Measurements from ENCODE around the gene KMT5B.

The KMT5B gene

DNA sequence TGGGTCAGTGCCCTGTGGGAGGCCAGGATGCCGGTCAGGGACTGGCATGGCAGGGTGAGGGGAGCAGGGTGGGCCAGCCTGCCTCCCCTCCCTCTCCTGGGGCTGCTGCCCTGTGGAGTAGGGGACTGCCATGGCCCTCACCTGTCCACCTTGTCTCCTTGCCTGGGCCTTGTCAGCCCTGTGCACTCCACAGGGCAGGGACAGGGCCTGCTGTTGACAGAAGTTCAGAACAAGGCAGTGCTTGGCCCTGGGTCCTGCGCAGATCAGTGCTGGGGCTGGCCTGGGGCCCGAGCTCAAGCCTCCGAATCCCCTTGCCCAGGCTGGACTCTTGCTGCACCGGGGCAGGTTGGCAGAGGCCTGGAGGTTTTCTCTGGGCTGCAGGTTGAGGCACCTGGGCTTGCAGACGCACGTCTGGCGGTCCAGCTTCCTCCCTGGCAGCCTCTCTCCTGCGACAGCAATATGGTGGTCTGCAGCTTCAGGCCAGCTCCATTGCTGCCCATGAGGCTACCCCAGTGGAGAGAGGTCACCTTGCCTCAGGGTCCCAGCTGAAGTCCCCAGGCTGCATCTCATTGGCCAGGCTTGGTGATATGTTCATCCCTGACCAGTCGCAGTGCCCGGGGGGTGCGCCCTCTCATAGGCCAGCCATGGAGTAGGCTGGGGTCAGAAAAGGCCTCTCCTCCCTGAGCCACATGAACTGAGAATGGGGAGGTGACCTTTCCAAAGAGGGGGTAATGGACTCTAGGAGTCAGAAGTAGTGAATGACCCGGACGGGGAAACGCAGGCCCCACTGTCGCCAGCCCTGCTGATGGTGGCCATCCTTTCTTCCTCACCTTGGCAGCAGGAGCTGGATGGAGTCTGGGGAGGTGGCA is 70.4 kb downstream of the KMT5B start:
- DNase-seq, result no peak

DNA sequence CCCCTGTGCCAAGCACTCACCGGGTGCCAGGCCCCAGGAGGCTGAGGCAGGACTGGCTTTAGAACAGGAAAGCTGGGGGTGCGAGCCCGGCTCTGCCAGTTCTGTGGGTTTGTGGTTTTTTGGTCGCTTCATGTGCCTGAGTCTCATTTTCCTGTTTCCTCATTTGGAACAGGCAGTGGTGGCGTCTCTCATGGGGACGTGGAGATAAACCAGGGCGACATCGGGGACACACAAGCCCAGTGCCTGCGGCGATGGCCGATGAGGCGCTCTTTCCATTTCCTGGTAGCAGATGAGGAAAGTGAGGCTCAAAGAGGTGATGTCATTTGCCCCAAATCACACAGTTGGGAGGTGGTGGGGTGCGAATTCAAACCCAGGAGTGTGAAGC is 71.1 kb downstream of the KMT5B start:
- DNase-seq, result no peak

DNA sequence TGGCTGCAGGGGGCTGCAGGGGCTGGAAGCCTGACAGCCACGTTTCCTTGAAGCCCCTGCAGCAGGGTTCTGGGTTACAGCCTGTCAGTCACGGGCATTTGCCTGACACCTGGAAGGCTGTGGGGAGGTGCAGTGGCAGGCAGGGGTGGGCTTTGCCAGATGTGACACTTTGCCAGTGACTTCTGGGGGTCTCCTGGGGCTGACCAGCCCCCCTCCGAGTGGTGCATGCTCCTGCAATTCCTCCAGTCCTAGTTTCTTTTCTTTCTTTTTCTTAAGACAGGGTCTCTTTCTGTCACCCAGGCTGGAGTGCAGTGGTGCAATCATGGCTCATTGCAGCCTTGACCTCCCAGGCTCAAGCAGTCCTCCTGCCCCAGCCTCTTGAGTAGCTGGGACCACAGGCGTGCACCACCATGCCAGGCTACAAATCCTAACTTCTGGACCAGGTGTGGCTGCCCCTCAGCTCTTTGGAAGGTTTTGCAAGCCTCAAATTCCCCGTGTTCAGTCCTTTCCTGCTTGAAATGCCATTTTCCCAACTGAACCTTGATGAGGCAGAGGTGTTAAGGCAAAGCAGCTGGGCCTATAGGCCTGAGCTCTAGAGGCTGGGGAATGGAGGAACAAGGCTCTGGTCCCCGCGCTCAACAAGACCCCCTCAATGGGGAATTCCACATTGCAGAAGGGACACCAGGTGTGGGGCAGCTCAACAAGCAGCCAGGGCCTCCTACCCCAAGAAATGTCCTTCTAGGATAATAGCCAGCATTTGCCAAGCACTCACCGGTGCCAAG is 71.7 kb downstream of the KMT5B start:
- DNase-seq, result no peak

DNA sequence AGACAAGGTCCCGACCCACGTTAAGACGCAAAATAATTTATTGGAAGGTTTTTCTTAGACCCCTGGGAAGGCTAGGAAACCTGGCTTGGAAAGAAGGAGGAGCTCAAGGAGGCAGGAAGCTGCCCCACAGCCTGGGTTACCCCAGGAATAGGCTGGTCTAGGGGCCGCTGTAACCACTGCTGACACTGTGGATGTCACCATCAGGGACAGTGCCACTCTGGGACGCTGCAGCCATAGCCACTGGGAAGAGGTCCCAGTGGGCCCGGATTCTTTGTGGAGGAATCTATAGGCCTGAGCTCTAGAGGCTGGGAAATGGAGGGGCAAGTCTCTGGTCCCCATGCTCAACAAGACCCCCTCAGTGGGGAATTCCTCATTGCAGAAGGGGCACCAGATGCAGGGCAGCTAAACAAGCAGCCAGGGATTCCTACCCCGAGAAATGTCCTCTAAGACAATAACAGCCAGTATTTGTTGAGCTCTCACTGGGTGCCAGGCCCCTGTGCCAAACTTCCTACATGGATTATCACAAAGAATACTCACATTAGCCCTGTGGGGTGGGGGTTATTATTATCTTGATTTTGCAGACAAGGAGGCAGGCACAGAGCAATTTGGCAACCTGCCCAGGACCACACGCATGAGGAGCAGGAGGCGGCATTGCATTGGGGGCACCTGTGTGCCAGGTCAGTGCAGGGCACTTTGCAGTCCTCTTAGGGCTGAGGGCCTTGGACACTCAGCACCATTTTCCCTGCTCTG is 72.4 kb downstream of the KMT5B start:
- no peak for DNase-seq

DNA sequence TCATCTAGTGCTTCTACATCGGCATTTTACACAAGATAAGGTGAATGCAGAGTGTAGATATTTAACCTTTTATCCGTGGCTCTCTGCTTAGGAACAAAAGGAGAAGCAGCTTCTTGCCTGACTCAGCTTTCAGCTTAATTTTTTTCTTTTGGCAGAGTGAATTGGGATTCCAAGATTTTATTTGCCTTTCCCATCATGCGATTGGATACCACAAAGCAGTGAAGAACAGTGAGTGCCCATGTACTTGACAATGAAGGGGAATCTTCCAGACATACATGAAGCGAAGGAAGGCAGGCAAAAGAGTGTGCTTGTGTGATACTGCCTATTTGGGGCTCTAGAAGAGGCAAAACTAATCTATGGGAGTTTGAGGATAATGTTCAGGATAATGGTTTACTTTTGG is 74.9 kb downstream of the KMT5B start:
- no peak for DNase-seq

DNA sequence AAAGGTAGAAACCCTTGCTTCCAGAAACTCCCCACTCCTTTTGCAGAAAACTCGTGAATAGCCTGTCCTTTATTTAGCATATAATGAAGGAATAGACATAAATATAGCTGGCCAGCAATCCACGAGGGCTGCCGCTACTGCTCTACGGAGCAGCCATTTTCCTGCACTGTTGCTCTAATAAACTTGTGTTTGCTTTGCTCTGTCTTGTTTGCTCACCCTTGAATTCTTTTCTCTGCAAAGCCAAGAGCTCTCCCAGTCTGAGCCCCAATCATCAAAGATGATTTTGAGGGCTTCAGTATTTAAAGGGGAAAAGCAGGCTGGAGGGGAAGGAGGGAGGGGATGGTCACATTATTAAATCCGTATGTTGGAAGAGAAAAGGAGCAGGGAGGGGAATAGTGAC is 75.3 kb downstream of the KMT5B start:
- no peak for DNase-seq

DNA sequence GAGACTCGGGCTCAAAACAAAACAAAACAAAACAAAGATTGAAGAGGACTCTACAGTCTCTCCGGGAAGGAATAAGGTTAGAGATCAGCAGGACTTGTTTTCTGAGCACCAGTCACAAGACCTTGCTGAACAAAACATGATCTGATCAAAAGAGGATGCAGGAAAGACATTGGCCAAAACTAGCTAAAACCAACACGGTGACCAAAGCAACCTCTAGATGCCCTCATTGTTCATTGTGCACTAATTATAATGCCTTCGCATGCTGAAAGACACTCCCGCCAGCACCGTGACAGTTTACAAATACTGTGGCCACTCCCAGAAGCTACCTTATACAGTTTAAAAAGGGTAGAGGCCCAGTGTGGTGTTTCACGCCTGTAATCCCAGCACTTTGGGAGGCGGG is 76.2 kb downstream of the KMT5B start:
- DNase-seq, result no peak

DNA sequence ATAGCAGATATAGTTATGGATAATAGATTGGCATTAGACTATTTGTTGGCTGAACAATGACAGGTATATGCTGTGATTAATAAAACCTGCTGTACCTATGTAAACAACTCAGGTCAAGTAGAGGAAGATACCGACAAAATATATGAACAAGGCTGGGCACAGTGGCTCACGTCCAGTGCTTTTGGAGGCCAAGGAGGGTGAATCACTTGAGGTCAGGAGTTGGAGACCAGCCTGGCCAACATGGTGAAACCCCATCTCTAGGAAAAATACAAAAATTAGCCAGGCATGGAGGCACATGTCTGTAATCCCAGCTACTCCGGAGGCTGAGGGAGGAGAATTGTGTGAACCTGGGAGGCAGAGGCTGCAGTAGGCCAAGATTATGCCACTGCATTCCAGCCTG is 77.9 kb downstream of the KMT5B start:
- DNase-seq, result no peak

DNA sequence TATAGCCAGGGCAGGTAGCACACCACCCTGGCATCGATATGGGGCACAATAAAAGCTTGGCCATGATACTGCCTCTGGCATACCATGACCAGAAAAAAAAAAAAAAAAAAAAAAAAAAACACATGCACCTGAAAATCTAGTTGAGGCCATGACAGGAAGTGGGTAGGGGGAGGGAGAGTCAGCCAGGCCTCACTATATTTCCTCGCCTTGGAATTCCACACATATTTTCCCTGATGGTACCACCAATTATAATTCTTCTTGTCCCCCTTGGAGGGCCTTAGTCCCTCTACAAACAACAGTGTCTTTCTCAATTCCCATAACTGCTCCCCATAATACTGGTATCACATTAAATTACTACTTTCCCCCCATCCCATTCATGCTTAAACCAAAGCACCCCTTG is 79.3 kb downstream of the KMT5B start:
- no peak for DNase-seq

DNA sequence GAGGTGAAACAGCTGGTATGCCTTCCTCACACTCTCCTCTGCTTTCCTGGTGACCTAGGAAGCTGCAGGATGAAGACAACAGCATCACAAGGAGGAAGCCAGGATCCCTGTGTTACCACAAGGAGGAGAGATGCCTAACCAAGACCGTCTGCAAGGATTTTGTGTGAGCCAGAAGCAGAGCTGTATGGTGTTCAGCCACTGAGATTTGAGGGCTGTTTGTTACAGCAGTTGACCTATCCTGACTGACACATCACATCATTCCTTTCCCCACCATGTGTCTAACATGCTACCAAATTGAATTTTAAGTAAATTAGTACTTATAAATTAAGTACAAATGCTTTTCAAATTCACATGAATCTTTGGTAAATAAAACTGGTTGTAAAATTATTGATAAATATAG is 83.0 kb downstream of the KMT5B start:
- DNase-seq, result no peak

DNA sequence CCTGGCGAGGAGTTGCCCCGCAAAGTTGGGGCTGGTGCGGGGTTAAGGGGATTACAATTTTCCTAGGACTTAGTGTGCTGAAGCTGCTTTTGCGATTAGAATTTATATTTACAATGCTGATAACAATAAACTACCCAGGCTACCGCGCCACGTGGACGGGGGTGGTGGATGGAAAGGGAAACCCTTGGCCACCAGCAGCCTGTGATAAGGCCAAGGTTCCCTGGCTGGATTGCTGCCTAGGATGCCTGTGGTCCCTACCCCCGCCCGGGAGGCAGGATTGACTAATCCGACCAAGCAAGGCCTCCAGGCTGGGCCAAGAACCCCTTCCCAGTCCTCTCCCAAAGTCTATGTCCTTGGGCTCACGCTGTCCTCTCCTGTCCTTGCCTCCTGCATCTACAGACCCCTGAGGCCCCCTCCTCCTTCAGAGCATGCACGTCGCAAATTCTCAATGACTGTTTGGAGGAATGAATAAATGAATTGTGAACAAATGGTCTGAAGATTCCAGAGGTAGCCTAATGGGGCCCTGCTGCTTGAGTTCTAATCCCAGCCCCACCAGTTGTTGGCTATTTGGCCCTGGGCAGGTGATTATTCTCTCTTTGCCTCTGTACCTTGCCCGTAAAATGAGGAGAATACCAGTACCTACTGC is 84.3 kb downstream of the KMT5B start:
- DNase-seq, result no peak

DNA sequence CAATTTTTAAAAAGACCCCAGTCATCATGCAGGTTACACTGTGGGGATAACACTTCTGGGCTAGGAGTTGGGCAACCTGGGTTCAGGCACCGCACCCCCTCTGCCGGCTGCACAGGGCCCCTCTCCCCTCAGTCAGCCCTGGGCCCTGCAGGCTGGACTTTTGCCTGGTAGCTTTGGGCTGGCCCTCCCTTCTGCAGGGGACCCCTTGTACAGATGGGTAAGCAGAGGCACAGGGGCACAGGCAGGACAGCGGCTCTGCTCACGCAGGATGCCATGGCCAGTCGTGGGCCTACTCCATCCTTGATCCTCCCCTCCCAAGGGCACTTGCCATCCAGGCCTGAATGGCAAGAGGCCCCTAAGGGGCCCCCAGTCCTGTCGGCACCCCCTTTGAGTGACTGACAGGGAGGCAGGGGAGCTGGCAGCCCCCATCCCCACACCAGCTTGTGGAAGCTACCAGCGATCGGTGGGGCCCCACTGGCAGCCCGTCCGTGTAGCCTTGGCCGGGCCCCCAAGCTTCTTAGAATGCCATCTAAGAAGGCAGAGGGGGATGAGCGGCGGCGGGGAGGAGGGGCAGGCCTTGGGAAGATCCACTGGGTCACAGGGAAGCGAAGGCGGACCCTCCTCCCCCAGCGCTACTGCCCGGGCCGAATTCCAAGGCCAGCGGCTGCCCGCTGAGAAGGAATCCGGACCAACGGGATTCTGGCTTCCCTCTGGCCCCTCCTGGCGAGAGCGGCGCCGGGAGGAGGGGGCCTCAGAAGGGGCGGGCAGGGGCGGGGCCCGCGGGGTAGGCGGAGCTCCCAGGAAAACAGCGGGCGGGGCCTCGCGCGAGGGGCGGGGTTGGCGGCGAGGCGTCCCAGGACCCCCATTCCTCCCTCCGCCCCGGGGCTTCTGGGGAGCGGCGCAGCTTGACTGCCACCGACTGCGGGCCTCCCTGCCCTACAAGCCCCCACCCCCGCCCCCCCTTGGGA is 85.1 kb downstream of the KMT5B start:
- DNase-seq, result no peak

DNA sequence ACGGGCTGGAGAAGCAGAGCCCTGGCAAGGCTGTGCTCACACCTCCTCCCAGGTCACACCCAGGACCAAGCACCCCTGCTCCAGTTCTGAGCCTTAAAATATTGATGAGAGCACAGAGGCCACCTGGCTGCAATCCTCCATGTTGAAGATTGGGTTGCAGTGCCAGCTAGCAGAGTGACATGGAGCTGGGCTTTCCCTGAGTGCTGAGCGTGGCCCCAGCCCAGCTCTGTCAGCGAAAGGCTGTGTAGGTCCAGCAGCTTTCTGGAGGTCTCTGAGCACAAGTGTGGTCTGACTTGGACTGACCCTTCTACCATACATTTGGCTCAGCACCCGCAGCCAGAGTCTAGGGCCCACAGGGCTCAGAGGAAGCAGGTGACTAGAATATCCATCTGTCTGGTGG is 87.9 kb downstream of the KMT5B start:
- DNase-seq, result no peak

DNA sequence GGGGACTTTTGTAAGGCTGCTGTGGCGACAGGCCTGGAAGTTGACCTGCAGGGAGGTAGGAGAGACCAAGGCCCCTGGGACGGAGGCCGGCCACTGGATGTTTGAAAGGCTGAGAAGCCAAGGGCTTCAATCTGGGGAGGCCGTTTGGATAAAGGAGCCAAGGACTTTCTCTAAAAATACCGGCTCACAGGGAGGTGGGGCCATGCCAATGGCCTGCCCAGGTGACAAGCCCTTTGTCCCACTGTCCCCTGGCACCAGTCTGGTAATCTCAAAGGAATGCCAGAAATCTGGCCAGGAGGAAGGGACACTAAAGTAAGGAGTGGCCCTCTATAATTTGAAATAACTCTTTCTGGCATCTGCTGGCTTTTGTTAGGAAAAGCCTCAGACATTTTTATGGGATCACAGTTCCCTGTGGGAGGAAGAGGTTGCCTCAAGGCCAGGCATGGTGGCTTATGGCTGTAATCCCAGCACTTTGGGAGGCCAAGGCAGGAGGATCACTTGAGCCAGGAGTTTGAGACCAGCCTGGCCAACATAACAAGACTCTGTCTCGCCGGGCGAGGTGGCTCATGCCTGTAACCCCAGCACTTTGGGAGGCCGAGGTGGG is 90.1 kb downstream of the KMT5B start:
- no peak for DNase-seq

DNA sequence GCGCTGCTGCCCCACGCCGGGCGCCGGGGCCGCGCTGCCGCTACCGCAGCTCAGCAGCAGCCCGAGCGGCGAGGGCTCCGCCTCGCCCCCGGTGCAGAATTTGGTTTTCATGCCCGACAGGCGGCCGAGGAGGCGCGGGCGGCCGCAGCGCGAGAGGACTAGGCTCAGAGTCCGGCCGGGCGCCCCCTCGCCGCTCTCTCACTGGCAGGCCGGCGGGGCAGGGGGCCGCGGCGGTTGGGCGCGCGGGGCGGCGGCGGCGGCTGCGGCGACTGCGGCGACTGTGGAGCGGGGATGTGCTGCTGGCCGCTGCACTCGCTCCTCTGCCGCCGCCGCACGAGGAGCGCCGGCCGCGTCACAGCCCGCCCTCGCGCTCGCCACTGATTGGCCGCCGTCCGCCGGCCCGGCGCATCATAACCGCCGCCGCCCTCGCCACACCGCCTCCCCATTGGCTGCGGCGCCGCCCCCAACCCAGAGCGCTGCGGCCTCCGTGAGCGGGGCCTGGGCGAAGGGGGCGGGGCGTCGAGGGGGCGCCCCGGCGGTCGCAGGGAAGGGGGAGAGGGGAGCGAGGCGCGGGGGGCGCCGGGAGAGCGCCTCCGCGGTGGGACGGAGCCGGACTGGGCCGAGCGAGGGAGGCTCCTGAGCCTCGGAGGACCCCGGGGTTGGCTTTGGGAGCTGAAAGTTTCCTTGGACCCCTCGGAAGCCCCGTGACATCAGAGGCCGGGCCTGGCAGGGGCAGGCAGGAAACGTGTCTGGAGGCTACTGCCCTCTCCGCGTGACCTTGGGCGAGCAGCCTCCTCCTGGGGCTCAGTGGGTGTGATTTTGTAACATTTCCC is 91.8 kb downstream of the KMT5B start, which contains the start of gene CHKA:
CHKA (minus strand) TSS at position 322 of the 833 bp plus-strand sequence; CDS start at position 111, 211 bp downstream.
- peak; percentile 91 for DNase-seq

DNA sequence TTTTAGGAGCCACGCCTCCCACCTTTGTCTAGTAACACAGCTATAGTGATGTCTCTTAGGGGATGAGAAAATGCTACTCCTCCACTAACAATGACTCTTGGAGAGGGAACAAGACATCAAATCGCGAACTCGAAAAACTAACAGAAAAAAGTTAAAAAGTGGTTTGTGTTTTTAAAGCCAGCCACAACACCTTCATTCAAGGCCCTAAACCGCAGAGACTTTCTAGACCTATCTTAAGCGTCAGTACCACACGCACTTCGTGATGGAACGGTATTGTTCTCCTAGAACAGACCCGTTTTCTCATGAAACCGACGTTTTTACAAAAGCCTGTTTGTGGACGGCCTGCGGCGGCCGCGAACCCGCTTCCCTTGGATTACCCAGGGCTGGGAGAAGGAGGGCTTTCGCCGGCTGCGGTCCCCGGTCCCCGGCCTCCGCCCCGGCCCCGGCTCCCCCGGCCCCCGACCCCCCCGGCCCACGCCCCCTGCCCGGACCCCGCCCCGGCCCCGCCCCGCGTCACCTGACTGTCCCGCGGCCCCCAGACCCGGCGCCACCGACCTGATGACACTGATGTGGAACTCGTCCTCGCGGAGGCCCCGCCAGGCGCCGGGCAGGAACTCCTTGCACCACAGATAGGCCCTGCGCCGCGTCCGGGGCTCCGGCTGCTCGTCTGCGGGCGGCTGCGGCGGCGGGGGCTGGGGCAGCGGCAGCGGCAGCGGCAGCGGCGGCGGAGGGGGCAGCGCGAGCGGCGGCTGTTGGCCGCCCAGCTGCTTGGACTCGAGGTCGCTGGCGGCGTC is 92.6 kb downstream of the KMT5B start:
- no peak for DNase-seq

DNA sequence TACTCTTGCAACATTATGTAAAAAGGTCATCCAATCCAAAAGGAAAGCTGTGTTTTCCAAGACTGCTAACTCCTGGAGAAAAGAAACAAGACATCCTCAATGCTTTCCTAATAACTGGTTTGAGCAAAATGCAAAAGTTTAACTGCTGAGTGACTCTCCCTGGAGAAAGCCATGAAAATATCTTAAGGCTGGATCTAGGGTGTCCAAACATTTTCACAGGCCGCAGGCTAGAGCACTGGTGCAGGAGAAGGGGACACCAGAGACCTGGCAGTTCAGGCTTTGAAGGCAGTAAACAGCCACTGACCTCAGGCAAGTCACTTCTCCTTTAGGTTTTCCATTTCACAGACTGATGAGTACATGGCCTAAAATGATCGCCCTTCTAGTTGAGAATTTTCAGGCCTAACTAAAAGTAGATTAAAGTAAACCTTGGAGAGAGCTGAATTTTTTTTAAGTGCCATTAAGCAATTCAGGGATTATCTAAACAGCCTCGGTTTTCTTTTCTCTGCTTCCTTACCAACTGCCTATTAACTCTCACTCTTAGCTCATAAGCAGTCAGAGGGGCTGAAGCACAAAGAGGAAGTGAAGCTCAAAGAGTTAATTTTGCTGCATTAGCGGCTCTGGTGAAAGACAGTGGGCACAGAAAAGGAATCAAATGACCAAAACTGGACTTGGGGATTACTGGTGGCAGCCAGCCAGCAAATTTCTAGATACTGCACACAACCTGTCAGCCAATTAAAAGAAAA is 94.2 kb downstream of the KMT5B start:
- DNase-seq, result no peak

DNA sequence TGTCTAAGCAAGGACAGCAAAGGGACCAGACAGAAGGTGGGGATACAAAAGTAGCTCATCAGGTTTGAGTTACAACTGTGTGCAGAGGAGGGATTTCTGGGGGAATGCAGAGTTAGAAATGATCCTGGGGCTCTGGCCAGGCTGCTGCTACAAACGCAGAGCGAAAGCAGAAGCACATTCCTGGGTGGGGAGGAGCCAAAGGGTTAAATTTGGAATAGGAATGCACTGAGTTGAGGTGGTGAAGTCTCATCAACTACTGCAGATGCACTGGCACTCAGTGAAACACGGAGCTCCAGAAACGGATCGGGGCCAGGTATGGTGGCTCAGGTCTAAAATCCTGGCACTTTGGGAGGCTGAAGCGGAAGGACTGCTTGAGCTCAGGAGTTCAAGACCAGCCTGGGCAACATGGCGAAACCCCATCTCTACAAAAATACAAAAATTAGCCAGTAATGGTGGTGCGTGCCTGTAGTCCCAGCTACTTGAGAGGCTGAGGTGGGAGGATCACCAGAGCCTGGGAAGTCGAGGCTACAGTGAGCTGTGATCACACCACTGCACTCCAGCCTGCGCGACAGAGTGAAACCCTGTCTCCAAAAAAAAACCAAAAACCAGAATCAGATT is 95.1 kb downstream of the KMT5B start:
- no peak for DNase-seq
